NCI-H1694 (cell line): Measurements from ENCODE around the gene ASMTL.
"Not testable (repeated sequence)": the region's sequence is repeated elsewhere in the genome, so short reads cannot be mapped to it uniquely, and the experiment has no call there.

Experiments used
- DNase-seq: peaks from one replicate; lab custom pipeline; 2025; lab: John Stamatoyannopoulos, UW

The ASMTL gene

DNA sequence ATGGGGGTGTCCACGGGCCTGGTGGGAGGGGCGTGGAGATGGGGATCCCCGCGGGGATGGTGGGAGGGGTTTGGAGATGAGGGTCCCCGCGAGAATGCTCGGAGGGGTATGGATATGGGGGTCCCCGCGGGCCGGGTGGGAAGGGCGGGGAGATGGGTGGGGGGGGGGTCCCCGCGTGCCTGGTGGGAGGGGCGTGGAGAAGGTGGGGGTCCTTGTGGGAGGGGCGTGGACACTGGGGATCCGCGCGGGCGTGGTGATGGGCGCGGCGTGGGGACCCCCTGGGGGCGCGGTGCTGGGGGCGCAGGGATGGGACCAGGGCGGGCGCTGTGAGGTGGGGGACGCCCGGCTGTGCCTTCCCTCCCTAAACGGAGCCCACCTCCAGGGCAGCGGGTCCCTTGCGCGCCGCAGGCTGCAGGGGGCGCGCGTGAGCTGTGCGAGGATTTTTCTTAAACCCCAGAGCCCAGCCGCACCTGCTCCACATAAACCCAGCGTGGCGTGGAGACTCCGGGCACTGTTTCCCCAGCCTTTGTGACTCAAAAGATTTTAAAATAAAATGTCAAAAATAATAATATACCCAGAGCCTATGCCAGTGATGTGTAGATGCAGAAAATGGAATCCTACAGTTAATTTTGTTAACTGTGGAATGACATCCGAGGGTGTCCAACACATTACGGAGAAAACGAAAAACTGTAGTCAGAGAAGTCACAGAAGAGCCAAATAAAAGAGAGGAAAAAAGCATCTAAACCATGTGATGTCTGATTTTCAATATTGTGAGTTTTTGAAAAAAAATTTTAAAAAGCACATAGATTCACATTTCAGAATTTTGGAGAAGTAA lies 1.5 kb upstream of the ASMTL start:
- no peak for DNase-seq

DNA sequence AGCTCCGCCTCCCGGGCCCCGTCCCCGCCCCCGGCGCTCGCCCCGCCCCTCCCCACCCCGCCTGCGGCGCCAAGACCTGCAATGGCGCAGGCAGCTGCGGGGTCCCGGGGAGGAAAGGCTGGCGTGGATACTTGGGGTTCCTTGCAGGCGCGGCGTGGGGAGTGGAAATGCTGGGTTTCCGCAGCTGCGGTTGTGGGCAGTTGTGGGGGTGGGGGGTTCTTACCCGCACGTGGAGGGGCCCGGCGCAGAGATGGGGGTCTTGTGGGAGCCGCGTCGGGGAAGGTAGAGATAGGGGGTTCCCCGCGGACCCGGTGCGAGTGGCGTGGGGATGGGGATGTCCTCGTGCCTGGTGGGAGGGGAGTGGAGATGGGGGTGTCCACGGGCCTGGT lies 680 bp upstream of the ASMTL start:
- no peak for DNase-seq

DNA sequence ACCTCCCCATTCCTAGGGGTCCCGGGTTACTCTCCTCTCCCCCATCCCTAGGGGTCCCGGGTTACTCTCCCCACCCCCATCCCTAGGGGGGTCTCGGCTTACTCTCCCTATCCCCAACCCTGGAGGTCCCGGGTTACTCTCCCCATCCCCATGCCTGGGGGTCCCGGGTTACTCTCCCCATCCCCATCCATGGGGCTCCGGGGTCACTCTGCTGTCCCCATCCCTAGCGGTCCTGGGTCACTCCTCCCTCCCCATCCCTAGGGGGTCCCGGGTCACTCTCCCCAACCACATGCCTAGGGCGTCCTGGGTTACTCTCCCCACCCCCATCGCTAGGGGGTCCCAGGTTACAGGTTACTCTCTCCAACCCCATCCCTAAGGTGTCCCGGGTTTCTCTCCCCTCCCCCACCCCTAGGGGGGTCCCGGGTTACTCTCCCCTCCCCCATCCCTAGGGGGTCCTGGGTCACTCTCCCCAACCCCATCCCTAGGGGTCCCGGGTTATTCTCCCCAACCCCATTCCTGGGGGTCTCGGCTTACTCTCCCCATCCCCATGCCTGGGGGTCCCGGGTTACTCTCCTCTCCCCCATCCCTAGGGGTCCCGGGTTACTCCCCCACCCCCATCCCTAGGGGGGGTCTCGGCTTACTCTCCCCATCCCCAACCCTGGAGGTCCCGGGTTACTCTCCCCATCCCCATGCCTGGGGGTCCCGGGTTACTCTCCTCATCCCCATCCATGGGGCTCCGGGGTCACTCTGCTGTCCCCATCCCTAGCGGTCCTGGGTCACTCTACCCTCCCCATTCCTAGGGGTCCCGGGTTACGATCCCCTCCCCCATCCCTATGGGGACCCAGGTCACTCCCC lies 821 bp downstream of the ASMTL start:
- no peak for DNase-seq

DNA sequence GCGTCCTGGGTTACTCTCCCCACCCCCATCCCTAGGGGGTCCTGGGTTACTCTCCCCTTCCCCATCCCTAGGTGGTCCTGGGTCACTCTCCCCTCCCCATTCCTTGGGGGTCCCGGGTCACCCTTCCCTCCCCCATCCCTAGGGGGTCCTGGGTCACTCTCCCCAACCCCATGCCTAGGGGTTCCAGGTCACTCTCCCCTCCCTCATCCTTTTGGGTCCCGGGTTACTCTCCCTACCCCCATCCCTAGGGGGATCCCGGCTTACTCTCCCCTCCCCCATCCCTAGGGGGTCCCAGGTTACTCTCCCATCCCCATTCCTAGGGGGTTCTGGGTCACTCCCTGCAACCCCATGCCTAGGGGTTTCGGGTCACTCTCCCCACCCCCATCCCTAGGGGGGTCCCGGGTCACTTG lies 1.5 kb downstream of the ASMTL start:
- DNase-seq, result no peak

DNA sequence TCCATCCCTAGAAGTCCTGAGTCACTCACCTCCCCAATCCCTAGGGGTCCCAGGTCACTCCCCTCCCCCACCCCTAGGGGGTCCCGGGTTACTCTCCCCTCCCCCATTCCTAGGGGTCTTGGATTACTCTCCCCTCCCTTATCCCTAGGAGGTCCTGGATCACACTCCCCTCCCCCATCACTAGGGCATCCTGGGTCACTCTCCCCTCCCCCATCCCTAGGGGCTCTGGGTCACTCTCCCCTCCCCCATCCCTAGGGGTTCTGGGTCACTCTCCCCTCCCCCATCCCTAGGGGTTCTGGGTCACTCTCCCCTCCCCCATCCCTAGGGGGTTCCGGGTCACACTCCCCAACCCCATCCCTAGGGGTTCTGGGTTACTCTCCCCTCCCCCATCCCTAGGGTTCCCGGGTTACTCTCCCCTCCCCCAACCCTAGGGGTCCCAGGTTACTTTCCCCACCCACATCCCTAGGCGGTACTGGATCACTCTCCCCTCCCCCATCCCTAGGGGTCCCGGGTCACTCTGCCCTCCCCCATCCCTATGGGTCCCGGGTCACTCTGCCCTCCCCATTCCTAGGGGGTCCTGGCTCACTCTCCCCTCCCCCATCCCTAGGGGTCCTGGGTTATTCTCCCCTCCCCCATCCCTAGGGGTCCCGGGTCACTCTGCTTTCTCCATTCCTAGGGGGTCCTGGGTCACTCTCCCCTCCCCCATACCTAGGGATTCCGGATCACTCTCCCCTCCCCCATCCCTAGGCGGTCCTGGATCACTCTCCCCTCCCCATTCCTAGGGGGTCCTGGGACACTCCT lies 2.1 kb downstream of the ASMTL start:
- DNase-seq, result no peak

DNA sequence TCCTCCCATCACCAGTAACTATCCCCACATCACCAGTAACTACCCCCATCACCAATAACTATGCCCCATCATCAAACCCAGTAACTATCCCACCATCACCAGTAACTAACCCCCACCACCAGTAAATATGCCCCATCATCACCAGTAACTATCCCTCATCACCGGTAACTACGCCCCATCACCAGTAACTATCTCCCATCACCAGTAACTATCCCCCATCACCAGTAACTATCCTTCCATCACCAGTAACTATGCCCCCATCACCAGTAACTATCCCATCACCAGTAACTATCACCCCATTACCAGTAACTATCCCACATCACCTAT lies 2.9 kb downstream of the ASMTL start:
- DNase-seq, result no peak

DNA sequence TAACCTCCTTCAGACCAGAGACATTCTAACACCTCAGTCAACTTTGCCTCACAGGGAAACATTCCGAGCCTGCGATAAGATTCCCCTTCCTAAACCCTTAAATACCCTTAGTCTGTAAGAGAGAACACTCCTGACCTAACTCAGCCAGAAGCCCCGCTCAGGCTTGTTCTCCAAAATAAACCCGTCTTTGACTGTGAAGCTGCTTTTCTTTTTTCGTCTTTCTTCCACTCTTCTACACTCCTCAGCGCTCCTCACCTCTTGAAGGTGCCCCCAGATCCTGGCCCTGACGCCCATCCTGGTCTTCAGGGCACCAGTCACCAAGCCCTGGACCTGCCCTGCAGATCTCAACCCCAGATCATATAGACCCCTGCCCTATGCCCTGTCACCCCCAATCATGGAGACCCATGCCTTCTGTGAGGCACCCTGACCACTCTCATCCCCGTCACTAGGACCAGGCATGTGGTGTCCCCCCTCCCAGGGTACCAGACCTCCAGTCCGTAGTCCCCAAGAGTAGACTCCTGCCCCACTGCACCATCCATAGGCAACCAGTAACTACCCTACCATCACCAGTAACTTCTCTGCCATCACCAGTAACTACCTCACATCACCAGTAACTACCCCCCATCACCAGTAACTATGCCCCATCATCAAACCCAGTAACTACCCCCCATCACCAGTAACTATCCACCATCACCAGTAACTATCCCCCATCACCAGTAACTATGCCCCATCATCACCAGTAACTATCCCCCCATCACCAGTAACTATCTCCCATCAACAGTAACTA lies 3.5 kb downstream of the ASMTL start:
- no peak for DNase-seq

DNA sequence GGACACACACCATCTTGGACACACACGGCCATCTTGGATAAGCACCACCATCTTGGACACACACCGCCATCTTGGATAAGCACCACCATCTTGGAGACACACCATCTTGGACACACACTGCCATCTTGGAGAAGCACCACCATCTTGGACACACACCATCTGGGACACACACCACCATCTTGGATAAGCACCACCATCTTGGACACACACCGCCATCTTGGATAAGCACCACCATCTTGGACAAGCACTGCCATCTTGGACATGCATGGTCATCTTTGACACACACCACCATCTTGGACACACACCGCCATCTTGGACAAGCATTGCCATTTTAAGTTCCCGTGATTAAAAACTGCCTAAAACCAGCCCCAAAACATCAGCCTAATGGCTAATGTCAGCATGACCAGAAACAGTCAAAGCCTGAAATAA lies 4.1 kb downstream of the ASMTL start:
- DNase-seq, result not testable (repeated sequence)

DNA sequence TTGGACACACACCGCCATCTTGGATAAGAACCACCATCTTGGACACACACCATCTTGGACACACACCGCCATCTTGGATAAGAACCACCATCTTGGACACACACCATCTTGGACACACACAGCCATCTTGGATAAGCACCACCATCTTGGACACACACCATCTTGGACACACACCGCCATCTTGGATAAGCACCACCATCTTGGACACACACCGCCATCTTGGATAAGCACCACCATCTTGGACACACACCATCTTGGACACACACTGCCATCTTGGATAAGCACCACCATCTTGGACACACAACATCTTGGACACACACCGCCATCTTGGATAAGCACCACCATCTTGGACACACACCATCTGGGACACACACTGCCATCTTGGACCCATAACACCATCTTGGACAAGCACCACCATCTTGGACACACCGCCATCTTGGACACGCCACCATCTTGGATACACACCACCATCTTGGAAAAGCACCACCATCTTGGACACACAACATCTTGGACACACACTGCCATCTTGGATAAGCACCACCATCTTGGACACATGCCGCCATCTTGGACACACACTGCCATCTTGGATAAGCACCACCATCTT lies 4.6 kb downstream of the ASMTL start:
- DNase-seq, result not testable (repeated sequence)

DNA sequence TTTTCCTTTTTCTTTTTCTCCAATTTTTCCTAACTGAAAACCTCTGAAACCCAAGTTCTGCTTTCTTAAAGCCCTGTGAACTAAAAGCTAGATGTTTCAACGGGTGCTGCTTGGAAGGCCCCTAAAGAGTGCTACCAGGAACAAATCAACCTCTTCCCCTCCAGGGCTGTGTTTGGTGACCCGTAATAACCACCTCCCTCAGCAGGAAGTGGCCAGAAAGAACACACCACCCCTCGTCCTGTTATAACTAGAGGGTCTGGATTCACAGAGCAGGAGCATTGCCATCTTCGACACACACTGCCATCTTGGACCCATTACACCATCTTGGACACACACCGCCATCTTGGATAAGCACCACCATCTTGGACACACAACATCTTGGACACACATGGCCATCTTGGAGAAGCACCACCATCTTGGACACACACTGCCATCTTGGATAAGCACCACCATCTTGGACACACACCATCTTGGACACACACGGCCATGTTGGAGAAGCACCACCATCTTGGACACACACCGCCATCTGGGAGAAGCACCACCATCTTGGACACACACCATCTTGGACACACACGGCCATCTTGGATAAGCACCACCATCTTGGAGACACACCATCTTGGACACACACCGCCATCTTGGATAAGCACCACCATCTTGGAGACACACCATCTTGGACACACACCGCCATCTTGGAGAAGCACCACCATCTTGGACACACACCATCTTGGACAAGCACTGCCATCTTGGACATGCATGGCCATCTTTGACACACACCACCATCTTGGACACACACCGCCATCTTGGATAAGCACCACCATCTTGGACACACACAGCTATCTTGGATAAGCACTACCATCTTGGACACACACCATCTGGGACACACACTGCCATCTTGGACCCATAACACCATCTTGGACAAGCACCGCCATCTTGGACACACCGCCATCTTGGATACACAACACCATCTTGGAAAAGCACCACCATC lies 5.4 kb downstream of the ASMTL start:
- not testable (repeated sequence) for DNase-seq

DNA sequence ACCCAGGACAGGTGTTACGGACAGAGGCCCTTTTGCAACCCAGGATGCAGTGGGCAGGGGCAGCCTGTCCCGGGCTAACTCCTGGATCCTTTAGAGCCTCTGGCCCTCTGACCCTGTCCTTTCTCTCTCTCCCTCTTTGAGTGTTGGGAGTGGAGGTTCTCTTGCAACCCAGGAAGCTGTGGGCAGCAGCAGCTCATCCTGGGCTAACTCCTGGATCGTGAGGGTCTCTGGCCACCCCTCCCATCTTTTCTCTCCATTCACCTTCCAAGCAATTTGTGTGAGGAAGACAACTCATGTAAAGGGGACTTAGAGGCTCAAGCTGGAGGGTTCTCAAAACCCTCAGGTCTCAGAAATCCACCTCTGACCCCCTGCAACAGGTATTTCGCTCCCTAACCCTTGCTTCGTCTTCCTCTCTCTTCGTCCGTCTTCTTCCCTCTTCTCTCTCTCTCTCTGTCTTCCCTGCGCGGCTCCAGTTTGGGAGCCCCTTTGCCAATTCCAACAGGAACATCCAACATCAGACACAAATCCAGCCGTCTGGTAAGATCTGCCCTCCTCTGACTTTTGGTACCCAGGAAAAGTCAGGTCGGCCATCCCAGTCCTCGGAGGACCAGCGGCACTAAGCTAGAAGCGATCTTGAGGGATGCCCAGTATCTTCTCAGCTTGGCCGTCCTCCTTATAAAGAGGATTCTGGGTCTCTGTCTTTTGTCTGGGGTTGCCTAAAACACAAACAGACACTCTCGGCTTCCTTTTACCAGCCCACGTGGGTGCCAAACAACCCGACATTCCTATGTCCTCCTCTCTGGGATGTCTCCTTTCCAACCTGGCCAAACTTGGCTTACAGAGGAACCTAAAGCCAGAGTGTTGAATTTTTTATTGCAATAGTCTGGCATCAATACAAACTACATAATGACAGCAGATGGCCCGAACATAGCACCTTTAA lies 7.9 kb downstream of the ASMTL start:
- DNase-seq, result no peak

DNA sequence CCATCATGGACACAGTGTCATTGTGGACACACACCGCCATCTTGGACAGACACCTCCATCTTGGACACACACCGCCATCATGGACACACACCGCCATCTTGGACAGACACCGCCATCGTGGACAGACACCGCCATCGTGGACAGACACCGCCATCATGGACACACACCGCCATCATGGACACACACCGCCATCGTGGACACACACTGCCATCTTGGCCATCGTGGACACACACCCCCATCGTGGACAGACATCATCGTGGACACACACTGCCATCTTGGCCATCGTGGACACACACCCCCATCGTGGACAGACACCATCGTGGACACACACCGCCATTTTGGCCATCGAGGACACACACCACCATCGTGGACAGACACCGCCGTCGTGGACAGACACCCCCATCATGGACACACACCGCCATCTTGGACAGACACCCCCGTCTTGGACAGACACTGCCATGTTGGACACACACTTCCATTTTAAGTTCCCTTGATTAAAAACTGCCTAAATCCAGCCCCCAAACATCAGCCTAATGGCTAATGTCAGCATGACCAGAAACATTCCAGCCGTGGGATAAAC lies 9.1 kb downstream of the ASMTL start:
- no peak for DNase-seq

DNA sequence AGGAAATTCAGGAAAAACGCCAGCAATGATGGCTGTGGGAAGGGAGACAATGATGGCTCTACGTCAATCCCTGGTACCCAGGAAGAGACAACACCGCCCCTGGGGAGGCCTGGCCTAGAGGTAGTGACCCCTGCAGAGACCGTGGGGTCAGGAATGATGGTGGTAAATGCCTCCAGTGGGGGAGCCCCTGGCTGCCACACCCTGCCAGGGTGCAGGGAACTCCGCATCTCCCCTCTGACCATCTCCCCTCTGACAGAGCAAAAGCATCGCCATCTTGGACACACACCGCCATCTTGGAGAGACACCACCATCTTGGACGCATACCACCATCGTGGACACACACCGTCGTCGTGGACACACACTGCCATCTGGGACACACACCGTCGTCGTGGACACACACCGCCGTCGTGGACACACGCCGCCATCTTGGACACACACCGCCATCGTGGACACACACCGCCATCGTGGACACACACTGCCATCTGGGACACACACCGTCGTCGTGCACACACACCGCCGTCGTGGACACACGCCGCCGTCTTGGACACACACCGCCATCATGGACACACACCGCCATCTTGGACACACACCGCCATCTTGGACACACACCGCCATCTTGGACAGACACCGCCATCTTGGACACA lies 9.9 kb downstream of the ASMTL start:
- DNase-seq, result no peak

DNA sequence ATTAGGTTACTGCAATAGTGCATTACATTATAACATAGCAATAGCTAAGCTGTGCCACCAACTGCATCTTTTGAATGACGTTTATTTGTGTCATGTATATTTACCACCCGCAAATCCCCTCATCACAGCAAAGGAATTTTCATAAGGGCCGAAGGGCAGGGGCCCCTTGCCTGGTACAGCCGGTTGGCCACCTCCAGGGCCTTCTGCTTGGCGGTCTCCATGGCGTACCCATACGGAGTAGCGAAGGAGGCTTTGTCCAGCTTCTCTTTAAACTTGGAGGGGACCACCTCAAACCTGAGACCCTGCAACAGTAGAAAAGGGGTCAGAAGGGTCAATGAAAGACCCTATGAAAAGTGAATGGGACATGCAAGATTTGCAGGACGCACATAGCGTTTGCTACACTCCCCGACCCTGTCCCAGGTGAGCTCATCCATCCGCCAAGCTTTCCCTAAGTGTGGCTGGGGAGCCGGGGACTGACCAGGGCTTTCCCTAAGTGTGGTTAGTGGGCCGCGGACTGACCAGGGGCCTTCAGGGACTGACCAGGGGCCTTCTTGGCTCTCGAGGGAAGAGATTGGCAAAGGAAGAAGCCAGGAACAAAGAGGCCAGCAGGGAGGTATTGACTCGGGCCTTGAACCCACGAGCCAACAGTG lies 10.6 kb downstream of the ASMTL start:
- no peak for DNase-seq

DNA sequence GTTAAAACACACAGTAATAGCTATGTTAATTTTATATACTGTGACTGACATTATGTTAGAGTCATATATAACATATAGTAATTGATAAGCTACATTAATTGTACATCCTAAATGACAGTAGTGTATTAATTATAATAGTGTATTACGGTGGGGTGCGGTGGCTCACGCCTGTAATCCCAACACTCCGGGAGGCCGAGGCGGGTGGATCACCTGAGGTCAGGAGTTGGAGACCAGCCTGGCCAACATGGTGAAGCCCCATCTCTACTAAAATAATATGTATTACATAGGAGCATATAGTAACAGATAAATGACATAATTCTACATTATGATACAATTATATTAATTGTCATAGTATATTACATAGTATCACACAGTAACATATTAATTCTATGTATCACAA lies 12.2 kb downstream of the ASMTL start:
- no peak for DNase-seq

DNA sequence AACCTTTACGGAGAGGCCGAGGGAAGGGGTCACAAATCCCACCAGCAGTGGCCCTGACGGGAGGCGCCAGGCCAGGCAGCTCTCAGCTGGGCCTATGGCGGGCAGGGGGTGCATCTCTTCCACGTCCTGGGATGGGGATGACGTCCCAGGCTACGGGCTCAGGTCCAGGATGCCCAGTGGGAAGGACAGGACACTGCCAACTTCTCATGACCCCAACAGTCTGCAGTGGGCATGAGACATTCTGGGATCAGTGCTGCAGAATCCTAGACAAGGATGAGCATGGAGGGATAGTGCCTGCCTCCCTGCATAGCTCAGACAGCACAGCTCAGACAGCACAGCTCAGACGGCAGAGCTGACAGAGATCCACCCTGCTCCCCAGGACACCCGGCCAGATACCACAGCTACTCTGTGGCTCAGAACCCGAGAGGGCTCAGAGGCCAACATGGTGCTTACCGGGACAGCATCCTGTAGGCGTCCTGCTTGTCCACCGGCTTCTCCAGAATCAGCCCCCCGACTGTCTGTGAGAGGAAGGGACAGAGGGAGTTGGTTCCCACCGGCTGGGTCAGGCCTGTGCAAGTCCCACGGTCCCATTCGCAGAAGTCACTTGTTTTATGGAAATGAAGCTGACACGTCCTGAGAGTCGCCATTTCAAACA lies 17.3 kb downstream of the ASMTL start:
- DNase-seq, result no peak

DNA sequence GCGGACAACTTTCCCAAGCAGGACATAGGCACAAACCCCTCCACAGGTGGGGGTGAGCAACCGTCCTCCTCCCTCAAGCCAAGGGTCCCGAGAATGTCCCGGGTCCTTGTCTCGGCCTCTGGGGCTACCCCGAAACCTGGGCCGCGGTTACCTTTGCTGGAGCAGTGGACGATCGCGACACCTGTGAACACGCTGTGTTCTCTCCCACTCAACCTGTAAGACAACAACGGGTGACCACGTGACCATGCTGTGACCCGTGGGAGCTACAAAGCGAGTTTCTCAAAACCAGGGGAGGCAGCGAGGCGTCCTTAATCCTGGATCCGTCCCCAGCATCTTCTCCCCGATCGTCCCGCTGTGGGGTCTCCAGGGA lies 17.9 kb downstream of the ASMTL start:
- DNase-seq, result no peak
